Cardiac muscle cell (in vitro differentiated cells and primary cell): ENCODE data around the gene NAALADL2. TPM values are rescaled to one million over a fixed set of nuclear protein-coding genes. Genes with fewer than 3 reads are reported as not detected.

Experiments
- DNase-seq, 2 donors: peaks; one replicate each; pipeline versions ENCODE4 v3.0.0 to v3.0.0-alpha.2; 2010 to 2017; ENCODE audit warnings: low read depth in 1 of 2, low spot score in 1 of 2
- H3K27ac ChIP-seq: fragments of 200-600 bp; sonication (generic); 2 replicates; pipeline ENCODE4 v1.5.1; 2016
- H3K27me3 ChIP-seq: fragments of 200-600 bp; sonication (generic); 2 replicates; pipeline ENCODE4 v1.6.0; 2016; ENCODE audit warnings: control low read depth
- H3K36me3 ChIP-seq: fragments of 200-600 bp; sonication (generic); 2 replicates; pipeline ENCODE4 v1.5.1; 2016; ENCODE audit warnings: control low read depth
- H3K4me1 ChIP-seq: fragments of 200-600 bp; sonication (generic); 2 replicates; pipeline ENCODE4 v1.8.1; 2017; ENCODE audit warnings: low read depth, mild to moderate bottlenecking, mixed run types
- H3K4me3 ChIP-seq: fragments of 200-600 bp; sonication (generic); 2 replicates; pipeline ENCODE4 v1.5.1; 2016; ENCODE audit warnings: mild to moderate bottlenecking
- H3K9me3 ChIP-seq: fragments of 200-600 bp; sonication (generic); 2 replicates; pipeline ENCODE4 v1.5.1; 2017; ENCODE audit warnings: low read depth, mild to moderate bottlenecking, control low read depth
- polyA plus RNA-seq: library from polyadenylated mRNA; unstranded; fragments of >200 nt; fragmentation: Nextera tagmentation; extraction: Ambion mirVana; gene quantifications from 2 replicates; pipeline ENCODE4 v1.2.1, GENCODE V29; 2016
- total RNA-seq: library from RNA; depleted of rRNA; stranded (reverse); fragments of >200 nt; gene quantifications from 2 replicates; pipeline ENCODE4 v1.2.3, GENCODE V29; 2016
- TF ChIP-seq, protein P1 (sequence below): IDR thresholded peaks from 2 replicates; pipeline ENCODE4 v1.5.1; 2012; ENCODE audit warnings: low read depth, mild to moderate bottlenecking, low read length

The NAALADL2 gene
- total and polyA plus RNA-seq, 2 experiments from 2014 or later: 2.4 to 3.8 TPM

DNA sequence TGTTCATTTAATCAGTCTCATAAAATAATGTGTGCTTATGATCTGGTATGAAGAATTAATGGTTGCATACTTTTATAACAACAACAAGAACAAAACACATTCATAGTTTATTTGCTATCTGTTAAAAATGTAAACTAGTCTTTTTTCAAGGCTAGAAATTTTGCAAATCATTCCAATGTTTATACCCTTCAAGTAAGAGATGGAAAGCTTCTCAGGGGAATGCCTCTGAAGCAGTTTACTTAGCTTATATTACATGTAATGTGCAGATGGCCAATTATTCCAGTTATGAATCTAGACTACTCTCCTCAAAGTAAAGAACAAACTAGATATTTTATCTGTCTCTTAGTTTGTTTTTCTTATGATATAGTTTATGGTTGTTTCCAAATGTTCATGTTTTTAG, 575.4 kb downstream of the NAALADL2 start:
- H3K36me3 ChIP-seq: no peaks in the 10 kb centered on the region
- H3K27me3 ChIP-seq: no peaks in the 10 kb centered on the region
- H3K27ac ChIP-seq: no peak overlapping the region
- DNase-seq: no peak
- no peak overlapping the region for H3K4me3 ChIP-seq
- TF ChIP-seq, protein P1, sequence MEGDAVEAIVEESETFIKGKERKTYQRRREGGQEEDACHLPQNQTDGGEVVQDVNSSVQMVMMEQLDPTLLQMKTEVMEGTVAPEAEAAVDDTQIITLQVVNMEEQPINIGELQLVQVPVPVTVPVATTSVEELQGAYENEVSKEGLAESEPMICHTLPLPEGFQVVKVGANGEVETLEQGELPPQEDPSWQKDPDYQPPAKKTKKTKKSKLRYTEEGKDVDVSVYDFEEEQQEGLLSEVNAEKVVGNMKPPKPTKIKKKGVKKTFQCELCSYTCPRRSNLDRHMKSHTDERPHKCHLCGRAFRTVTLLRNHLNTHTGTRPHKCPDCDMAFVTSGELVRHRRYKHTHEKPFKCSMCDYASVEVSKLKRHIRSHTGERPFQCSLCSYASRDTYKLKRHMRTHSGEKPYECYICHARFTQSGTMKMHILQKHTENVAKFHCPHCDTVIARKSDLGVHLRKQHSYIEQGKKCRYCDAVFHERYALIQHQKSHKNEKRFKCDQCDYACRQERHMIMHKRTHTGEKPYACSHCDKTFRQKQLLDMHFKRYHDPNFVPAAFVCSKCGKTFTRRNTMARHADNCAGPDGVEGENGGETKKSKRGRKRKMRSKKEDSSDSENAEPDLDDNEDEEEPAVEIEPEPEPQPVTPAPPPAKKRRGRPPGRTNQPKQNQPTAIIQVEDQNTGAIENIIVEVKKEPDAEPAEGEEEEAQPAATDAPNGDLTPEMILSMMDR: no peak
- no peaks in the 10 kb centered on the region for H3K9me3 ChIP-seq
- no peaks in the 10 kb centered on the region for H3K4me1 ChIP-seq

DNA sequence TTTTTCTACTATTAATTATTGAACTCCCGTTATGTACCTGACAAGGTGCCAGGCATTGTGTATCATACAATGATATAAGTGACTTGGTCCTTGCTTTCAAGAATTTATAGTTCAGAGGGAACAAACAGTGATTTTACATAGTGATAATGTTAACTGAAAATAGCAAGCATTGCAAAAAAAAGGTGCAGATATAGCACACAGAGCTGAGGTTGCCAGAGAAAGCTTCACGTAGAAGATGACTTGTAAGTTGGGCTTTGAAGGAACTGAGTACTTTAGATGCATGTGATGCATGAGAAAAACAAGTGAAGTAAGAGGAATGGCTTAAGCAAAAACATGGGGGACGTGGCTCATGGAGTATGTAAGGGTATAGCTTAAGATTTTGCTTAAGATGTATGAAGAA, 584.5 kb downstream of the NAALADL2 start:
- TF ChIP-seq, protein P1: no peak
- Histone ChIP-seq H3K36me3 (no peaks in the 10 kb centered on the region), H3K4me3 (no peak overlapping the region), H3K27ac (no peak overlapping the region), H3K4me1 (no peaks in the 10 kb centered on the region), H3K27me3 (no peaks in the 10 kb centered on the region), H3K9me3 (no peaks in the 10 kb centered on the region)
- no peak for DNase-seq

DNA sequence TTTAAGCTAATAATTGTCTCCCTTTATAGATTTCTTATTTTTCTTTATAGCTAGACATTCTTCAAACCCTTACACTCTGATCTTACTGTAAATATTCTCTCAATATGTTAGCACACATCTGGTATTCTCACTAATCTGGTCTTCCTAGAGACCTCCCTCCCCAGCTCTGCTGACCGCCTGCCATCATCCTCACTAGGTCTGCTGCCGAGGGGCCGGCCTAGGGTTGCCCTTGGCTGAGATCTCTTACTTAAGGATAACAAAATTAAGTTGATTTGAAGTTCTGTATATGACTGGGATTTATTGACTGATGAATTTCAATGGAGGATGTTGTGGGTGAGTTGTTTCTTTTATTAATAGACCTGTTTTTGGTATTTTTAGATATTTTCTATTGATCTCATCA, 586.6 kb downstream of the NAALADL2 start:
- TF ChIP-seq, protein P1: no peak
- no peak for DNase-seq
- Histone ChIP-seq H3K36me3 (no peaks in the 10 kb centered on the region), H3K4me1 (no peaks in the 10 kb centered on the region), H3K27ac (no peak overlapping the region), H3K9me3 (no peaks in the 10 kb centered on the region), H3K4me3 (no peak overlapping the region), H3K27me3 (no peaks in the 10 kb centered on the region)

DNA sequence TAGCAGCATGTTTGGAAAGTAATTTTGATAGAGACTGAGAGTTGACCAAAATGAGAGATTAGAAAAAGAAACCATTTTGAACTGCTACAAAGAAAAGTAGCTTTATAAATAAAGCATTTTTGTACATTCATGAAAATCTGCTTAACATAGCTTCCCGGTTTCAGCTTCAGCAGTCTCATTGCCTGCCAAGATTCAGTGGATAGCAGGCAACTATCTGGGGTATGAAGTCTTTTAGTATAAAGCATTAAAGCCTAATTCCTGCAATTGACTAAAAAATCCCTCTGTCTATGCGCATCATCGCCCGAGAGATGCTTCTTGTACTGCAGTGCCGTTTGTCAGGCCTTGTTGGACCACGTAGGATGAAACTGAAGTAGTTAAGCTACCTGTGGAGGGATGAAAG, 588.4 kb downstream of the NAALADL2 start:
- H3K4me1 ChIP-seq: no peaks in the 10 kb centered on the region
- H3K4me3 ChIP-seq: no peak overlapping the region
- H3K9me3 ChIP-seq: no peaks in the 10 kb centered on the region
- no peaks in the 10 kb centered on the region for H3K36me3 ChIP-seq
- H3K27me3 ChIP-seq: no peaks in the 10 kb centered on the region
- TF ChIP-seq, protein P1: no peak
- no peak overlapping the region for H3K27ac ChIP-seq
- DNase-seq: no peak

DNA sequence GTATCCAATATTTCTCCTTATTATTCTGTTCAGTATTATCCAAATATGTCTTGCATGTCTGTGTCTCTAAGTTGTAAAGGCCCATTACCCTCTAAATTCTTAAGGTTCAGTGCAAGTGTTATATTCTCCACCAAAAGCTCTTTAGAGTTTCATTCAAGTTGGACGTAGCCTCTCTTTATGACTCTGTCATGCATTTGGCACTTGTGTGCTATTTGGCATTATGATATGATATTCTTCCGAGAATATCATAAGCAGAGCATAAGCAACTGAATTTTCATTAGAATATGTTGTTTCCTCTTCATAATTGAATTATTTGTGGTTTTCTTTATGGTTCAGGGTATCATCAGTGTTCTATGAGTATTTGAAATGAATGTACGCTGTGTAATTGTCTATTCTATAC, 594.2 kb downstream of the NAALADL2 start:
- H3K9me3 ChIP-seq: no peaks in the 10 kb centered on the region
- TF ChIP-seq, protein P1: no peak
- no peaks in the 10 kb centered on the region for H3K27me3 ChIP-seq
- H3K27ac ChIP-seq: no peak overlapping the region
- H3K36me3 ChIP-seq: no peaks in the 10 kb centered on the region
- no peaks in the 10 kb centered on the region for H3K4me1 ChIP-seq
- H3K4me3 ChIP-seq: no peak overlapping the region
- no peak for DNase-seq

DNA sequence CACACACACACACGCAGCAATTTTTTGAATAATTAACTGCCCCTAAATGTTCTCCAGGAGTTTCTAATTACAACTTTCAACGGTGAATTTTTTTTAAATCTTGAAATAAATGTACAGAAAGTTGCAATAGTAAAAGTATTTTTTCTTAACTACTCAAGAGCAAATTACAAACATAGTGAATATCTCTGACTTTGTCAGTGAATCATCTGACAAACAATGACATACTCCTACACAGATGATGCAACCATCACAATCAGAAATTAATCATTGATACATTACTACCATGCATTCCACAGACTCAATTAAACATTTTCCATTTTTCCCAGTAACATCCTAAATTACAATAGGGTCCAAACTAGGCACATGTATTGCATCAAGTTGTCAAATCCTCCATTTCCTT, 597.3 kb downstream of the NAALADL2 start:
- no peaks in the 10 kb centered on the region for H3K9me3 ChIP-seq
- no peaks in the 10 kb centered on the region for H3K27me3 ChIP-seq
- no peak overlapping the region for H3K4me3 ChIP-seq
- TF ChIP-seq, protein P1: no peak
- no peak overlapping the region for H3K27ac ChIP-seq
- H3K4me1 ChIP-seq: no peaks in the 10 kb centered on the region
- DNase-seq: peak in 1 of 2 donors; percentile 2
- H3K36me3 ChIP-seq: no peaks in the 10 kb centered on the region
